ENCODE results near the gene ZNF316. TPM values are rescaled to one million over a fixed set of nuclear protein-coding genes. Genes with fewer than 3 reads are reported as not detected.

The ZNF316 gene
- total RNA-seq, 1 donor from 2014 or later, result 28.9 TPM

DNA sequence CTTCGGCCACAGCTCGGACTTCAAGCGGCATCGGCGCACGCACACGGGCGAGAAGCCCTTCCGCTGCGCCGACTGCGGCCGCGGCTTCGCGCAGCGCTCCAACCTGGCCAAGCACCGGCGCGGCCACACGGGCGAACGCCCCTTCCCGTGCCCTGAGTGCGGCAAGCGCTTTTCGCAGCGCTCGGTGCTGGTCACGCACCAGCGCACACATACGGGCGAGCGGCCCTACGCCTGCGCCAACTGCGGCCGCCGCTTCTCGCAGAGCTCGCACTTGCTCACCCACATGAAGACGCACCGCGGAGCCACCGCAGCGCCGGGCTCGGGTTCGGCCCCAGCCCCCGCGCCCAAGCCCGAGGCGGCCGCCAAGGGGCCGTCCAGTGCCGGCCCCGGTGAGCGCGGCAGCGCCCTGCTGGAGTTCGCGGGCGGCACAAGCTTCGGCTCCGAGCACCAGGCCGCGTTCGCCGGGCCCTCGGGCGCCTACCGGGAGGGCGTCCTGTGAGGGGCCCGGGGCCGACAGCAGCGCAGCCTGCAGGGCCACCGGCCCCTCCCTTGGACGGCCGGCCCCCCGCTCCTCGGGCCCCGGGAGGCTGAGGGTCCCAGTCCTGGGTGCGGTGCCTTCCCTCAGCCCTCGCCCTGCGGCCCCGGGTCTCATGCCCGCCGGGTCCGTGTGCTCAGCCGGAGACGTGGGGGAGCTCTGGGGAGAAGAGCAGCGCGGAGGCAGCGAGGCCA lies 17.2 kb downstream of the ZNF316 start:
- no peak for DNase-seq (ENCODE audit: low spot score)
- no peaks in the 10 kb centered on the region for H3K9me3 Mint-ChIP-seq (ENCODE audit: low read depth)
- TF ChIP-seq, protein P1, sequence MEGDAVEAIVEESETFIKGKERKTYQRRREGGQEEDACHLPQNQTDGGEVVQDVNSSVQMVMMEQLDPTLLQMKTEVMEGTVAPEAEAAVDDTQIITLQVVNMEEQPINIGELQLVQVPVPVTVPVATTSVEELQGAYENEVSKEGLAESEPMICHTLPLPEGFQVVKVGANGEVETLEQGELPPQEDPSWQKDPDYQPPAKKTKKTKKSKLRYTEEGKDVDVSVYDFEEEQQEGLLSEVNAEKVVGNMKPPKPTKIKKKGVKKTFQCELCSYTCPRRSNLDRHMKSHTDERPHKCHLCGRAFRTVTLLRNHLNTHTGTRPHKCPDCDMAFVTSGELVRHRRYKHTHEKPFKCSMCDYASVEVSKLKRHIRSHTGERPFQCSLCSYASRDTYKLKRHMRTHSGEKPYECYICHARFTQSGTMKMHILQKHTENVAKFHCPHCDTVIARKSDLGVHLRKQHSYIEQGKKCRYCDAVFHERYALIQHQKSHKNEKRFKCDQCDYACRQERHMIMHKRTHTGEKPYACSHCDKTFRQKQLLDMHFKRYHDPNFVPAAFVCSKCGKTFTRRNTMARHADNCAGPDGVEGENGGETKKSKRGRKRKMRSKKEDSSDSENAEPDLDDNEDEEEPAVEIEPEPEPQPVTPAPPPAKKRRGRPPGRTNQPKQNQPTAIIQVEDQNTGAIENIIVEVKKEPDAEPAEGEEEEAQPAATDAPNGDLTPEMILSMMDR (IDR thresholded peaks at IDR 0.05), result no peak
- H3K36me3 Mint-ChIP-seq (ENCODE audit: low read depth), result peaks cover 18% of the 10 kb centered on the region
- no peak overlapping the region for H3K27ac Mint-ChIP-seq (ENCODE audit: unreplicated experiment)
- no peaks in the 10 kb centered on the region for H3K4me1 Mint-ChIP-seq (ENCODE audit: low read depth)
- H3K4me3 Mint-ChIP-seq (ENCODE audit: unreplicated experiment), result no peak overlapping the region
- no peaks in the 10 kb centered on the region for H3K27me3 Mint-ChIP-seq (ENCODE audit: low read depth)

DNA sequence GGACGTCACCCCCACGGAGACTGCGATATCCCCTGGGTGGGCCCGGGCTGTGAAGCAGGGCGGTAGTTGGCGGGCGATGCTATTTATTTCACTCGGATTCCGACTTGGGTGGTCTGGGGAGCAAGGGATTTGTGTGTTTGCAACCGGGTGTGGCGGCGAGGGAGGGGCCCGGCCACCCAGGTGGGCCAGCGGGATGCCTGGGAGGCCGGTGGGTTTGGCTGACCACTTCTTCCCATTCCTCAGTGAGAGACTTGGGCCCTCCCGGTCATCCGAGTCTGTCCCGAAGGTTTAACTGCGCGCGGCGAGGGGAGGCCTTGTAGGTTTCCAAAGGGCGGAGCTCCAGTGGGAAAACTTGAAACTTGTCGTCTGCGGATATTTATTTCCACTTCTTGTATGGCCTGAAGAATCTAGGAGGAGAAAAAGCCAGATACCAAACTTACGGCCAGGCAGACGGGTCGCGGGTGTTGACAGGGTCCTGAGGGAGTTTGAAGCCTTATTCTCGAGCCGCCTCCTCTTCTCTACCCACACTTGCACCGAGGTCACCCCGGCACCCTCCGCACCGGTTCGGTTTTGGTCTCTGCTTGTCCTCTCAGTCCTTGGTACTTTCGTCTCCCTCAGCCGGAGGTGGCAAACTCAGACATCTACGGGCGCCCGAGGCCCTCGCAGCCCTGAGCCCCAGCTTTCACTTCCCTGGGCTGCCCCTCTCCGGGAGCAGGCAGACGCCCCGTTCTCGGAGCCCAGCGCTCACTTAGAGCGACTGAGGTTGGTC lies 17.9 kb downstream of the ZNF316 start:
- no peaks in the 10 kb centered on the region for H3K9me3 Mint-ChIP-seq (ENCODE audit: low read depth)
- TF ChIP-seq, protein P1 (IDR thresholded peaks at IDR 0.05), result no peak
- no peak overlapping the region for H3K27ac Mint-ChIP-seq (ENCODE audit: unreplicated experiment)
- H3K27me3 Mint-ChIP-seq (ENCODE audit: low read depth), result no peaks in the 10 kb centered on the region
- no peak for DNase-seq (ENCODE audit: low spot score)
- H3K4me1 Mint-ChIP-seq (ENCODE audit: low read depth), result no peaks in the 10 kb centered on the region
- H3K4me3 Mint-ChIP-seq (ENCODE audit: unreplicated experiment), result no peak overlapping the region
- H3K36me3 Mint-ChIP-seq (ENCODE audit: low read depth), result peaks cover 18% of the 10 kb centered on the region

DNA sequence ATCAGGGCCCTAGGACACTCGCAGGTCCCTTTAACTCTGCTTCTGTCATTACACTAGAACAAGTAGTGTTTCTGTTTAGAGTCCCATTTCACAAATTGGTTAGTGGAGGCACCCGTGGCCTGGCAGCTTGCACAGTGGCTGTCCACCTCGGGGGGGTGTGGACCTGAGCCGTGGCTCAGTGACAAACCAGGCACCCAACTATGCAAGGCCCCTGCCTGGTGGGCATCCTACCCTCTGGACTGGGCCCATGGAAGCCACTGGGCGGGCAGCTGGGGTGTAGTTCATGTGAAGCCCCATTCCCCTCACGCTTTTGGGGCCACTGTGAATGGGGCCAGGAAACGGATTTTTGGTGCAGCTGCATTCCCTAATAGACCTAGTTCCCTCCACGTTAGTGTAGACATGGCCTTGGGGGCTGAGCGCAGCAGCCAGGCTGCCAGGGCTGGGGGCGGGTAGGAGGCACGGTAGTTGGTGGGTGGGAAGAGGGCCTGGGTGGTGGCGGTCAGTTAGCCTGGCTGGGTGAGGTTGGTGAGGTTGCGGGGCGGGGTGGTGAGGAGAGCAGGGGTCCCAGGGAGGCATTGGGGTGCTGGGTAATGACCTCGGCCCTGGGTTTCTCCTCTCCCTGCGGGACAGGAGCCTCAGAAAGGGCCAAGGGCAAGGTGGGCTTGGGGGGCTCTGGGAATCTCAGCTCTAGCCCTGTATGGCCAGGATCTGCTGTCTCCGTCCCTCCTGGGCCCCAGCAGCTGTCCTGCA lies 18.7 kb downstream of the ZNF316 start:
- Mint-ChIP-seq H3K4me1 (ENCODE audit: low read depth) (no peaks in the 10 kb centered on the region), H3K27ac (ENCODE audit: unreplicated experiment) (no peak overlapping the region), H3K27me3 (ENCODE audit: low read depth) (no peaks in the 10 kb centered on the region), H3K4me3 (ENCODE audit: unreplicated experiment) (no peak overlapping the region), H3K9me3 (ENCODE audit: low read depth) (no peaks in the 10 kb centered on the region), H3K36me3 (ENCODE audit: low read depth) (peaks cover 14% of the 10 kb centered on the region)
- TF ChIP-seq, protein P1 (IDR thresholded peaks at IDR 0.05), result no peak
- no peak for DNase-seq (ENCODE audit: low spot score)

DNA sequence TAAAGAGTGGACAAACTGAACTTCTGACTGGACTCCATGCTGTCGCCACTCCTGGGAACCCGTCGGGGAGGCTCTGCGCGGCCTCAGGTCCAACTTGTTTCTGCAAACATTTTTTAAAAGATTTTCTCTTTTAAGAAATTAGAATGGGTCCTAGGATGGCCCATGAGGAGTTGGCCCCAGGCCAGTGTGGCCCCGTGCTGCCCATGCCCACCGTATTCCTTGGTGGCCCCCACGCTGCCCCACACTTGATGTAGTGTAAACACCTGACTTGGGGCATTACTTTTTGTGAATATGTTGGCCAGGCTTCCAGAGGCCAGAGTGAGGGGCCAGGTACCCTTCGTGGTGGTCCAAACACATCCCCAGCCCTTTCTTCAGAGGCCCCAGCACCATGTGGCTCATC lies 19.3 kb downstream of the ZNF316 start:
- no peak for DNase-seq (ENCODE audit: low spot score)
- H3K4me1 Mint-ChIP-seq (ENCODE audit: low read depth), result no peaks in the 10 kb centered on the region
- TF ChIP-seq, protein P1 (IDR thresholded peaks at IDR 0.05), result no peak
- peaks cover 11% of the 10 kb centered on the region for H3K36me3 Mint-ChIP-seq (ENCODE audit: low read depth)
- H3K9me3 Mint-ChIP-seq (ENCODE audit: low read depth), result no peaks in the 10 kb centered on the region
- no peak overlapping the region for H3K4me3 Mint-ChIP-seq (ENCODE audit: unreplicated experiment)
- H3K27ac Mint-ChIP-seq (ENCODE audit: unreplicated experiment), result no peak overlapping the region
- no peaks in the 10 kb centered on the region for H3K27me3 Mint-ChIP-seq (ENCODE audit: low read depth)

Measured in chondrocyte (in vitro differentiated cells).